ENCODE results near the gene MFSD11.
"Not testable (repeated sequence)": the region's sequence is repeated elsewhere in the genome, so short reads cannot be mapped to it uniquely, and the experiment has no call there.

Gene MFSD11

GRCh38 chr17:76805319-76805718 is 67.4 kb downstream of the MFSD11 start:
- FAIRE-seq: no peak
- TF ChIP-seq POLR2A (IDR thresholded peaks at IDR 0.05; ENCODE audit: low read depth, low read length): no peak
- no peak for DNase-seq (ENCODE audit: insufficient read length, low spot score)

GRCh38 chr17:76806151-76806550 is 68.2 kb downstream of the MFSD11 start:
- DNase-seq (ENCODE audit: insufficient read length, low spot score); FAIRE-seq: not testable (repeated sequence)

- DNase-seq (ENCODE audit: insufficient read length, low spot score); FAIRE-seq: not testable (repeated sequence)
Measured at GRCh38 chr17:76806767-76807166, 68.8 kb downstream of the MFSD11 start.

GRCh38 chr17:76808326-76808725 is 70.4 kb downstream of the MFSD11 start:
- TF ChIP-seq POLR2A (IDR thresholded peaks at IDR 0.05; ENCODE audit: low read depth, low read length): no peak
- no peak for FAIRE-seq
- no peak for DNase-seq (ENCODE audit: insufficient read length, low spot score)

GRCh38 chr17:76810956-76811355 is 73.0 kb downstream of the MFSD11 start:
- TF ChIP-seq POLR2A (IDR thresholded peaks at IDR 0.05; ENCODE audit: low read depth, low read length): no peak

GRCh38 chr17:76811834-76812233 is 73.9 kb downstream of the MFSD11 start:
- TF ChIP-seq POLR2A (IDR thresholded peaks at IDR 0.05; ENCODE audit: low read depth, low read length): no peak
- DNase-seq (ENCODE audit: insufficient read length, low spot score): no peak
- no peak for FAIRE-seq

More at GRCh38 chr17:76810956-76811355, 73.0 kb downstream of the MFSD11 start:
- DNase-seq (ENCODE audit: insufficient read length, low spot score) (no peak), FAIRE-seq (no peak)

- FAIRE-seq: no peak
- no peak for DNase-seq (ENCODE audit: insufficient read length, low spot score)
Measured at GRCh38 chr17:76812263-76812662, 74.3 kb downstream of the MFSD11 start.

GRCh38 chr17:76812968-76813367 is 75.0 kb downstream of the MFSD11 start:
- DNase-seq (ENCODE audit: insufficient read length, low spot score) (no peak), FAIRE-seq (no peak)
- TF ChIP-seq POLR2A (IDR thresholded peaks at IDR 0.05; ENCODE audit: low read depth, low read length): no peak

More at GRCh38 chr17:76812263-76812662, 74.3 kb downstream of the MFSD11 start:
- no peak for TF ChIP-seq POLR2A (IDR thresholded peaks at IDR 0.05; ENCODE audit: low read depth, low read length)

GRCh38 chr17:76815907-76816589 is 78.1 kb downstream of the MFSD11 start:
- not testable (repeated sequence) for FAIRE-seq; DNase-seq (ENCODE audit: insufficient read length, low spot score)

GRCh38 chr17:76816590-76817135 is 78.7 kb downstream of the MFSD11 start:
- peak; percentile 82 for DNase-seq (ENCODE audit: insufficient read length, low spot score)
- no peak for FAIRE-seq
- TF ChIP-seq POLR2A (IDR thresholded peaks at IDR 0.05; ENCODE audit: low read depth, low read length): no peak

GRCh38 chr17:76820039-76820438 is 82.1 kb downstream of the MFSD11 start:
- TF ChIP-seq POLR2A (IDR thresholded peaks at IDR 0.05; ENCODE audit: low read depth, low read length): no peak
- DNase-seq (ENCODE audit: insufficient read length, low spot score): no peak
- FAIRE-seq: no peak

GRCh38 chr17:76820561-76820960 is 82.6 kb downstream of the MFSD11 start:
- DNase-seq (ENCODE audit: insufficient read length, low spot score) (no peak), FAIRE-seq (no peak)
- TF ChIP-seq POLR2A (IDR thresholded peaks at IDR 0.05; ENCODE audit: low read depth, low read length): no peak

GRCh38 chr17:76822184-76822778 is 84.4 kb downstream of the MFSD11 start:
- DNase-seq (ENCODE audit: insufficient read length, low spot score) (no peak), FAIRE-seq (no peak)
- no peak for TF ChIP-seq POLR2A (IDR thresholded peaks at IDR 0.05; ENCODE audit: low read depth, low read length)

GRCh38 chr17:76824093-76824492 is 86.2 kb downstream of the MFSD11 start:
- TF ChIP-seq POLR2A (IDR thresholded peaks at IDR 0.05; ENCODE audit: low read depth, low read length): no peak
- no peak for DNase-seq (ENCODE audit: insufficient read length, low spot score)
- FAIRE-seq: no peak
